ENCODE results near the gene STK32A. TPM values are rescaled to one million over a fixed set of nuclear protein-coding genes. Genes with fewer than 3 reads are reported as not detected.

The STK32A gene
- total and polyA plus RNA-seq, 9 of the 15 experiments (the other 6 are each of a cell fraction or from before 2014, with no cell fraction given): not detected

- WGBS (ENCODE audit: insufficient coverage, low coverage, missing lambda C conversion rate): 6% methylated on average over 20 of the region's 20 CpGs
- POLR2A ChIA-PET: interaction anchor here (0.6 kb wide), 1 partner anchor 657 kb away, joined by 3 read pairs; no protein-coding TSS in a partner anchor
- Histone ChIP-seq H3K4me1 (replicated peaks in 1 of 2; ENCODE audit: control insufficient read depth in 2 of 2, insufficient read depth in 2 of 2, low read length in 2 of 2) (no peaks in the 10 kb centered on the region), H3K9me3 (replicated peaks; ENCODE audit: control insufficient read depth, insufficient read depth, low read depth, low read length) (no peaks in the 10 kb centered on the region), H2AFZ (ENCODE audit: low read depth, low read length) (no peak overlapping the region), H3K9ac (ENCODE audit: insufficient read depth in 1 of 2, low read depth in 2 of 2, low read length in 2 of 2) (no peak overlapping the region), H3K4me3 (no peak overlapping the region), H3K27ac (ENCODE audit: extremely low read depth, low read depth, low read length) (no peak overlapping the region), H3K4me2 (ENCODE audit: insufficient read depth, low read length) (no peak overlapping the region), H3K36me3 (ENCODE audit: control insufficient read depth, insufficient read depth, low read length) (no peaks in the 10 kb centered on the region), H4K20me1 (replicated peaks; ENCODE audit: control insufficient read depth, insufficient read depth, low read length) (no peaks in the 10 kb centered on the region), H3K27me3 (ENCODE audit: control insufficient read depth in 2 of 2, insufficient read depth in 2 of 2, low read length in 2 of 2) (no peaks in the 10 kb centered on the region), H3K79me2 (ENCODE audit: control insufficient read depth, insufficient read depth, low read length) (no peaks in the 10 kb centered on the region), H3K9me1 (ENCODE audit: control insufficient read depth, insufficient read depth, low read length) (no peaks in the 10 kb centered on the region)
- CTCF ChIA-PET (ENCODE audit: low intra/inter-chr PET ratio): interaction anchor here (0.7 to 1.4 kb wide), 4 partner anchors 223 to 651 kb away, joined by 3 to 7 read pairs (median 3); no protein-coding TSS in a partner anchor
- ATAC-seq (peak; percentile 86), FAIRE-seq (peak; percentile 84), DNase-seq (ENCODE audit: extremely low read depth in 1 of 4, low spot score in 3 of 4) (peak; percentile 53 to 75 (median 63))
- intact Hi-C loops (cut with micrococcal nuclease) (loop anchor here (1.0 to 5.0 kb wide), 3 partner anchors 221 to 655 kb away; no protein-coding TSS in a partner anchor), in situ Hi-C loops (cut with MboI) (loop anchor here (5.0 kb wide), 1 partner anchor 651 kb away; no protein-coding TSS in a partner anchor)
- TF ChIP-seq, protein P1, sequence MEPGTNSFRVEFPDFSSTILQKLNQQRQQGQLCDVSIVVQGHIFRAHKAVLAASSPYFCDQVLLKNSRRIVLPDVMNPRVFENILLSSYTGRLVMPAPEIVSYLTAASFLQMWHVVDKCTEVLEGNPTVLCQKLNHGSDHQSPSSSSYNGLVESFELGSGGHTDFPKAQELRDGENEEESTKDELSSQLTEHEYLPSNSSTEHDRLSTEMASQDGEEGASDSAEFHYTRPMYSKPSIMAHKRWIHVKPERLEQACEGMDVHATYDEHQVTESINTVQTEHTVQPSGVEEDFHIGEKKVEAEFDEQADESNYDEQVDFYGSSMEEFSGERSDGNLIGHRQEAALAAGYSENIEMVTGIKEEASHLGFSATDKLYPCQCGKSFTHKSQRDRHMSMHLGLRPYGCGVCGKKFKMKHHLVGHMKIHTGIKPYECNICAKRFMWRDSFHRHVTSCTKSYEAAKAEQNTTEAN (CRISPR knock-in tag; IDR thresholded peaks at IDR 0.05): no peak
- TF ChIP-seq FOXK1 (CRISPR knock-in tag; IDR thresholded peaks at IDR 0.05; ENCODE audit: borderline replicate concordance) (no peak), LEF1 (IDR thresholded peaks at IDR 0.05) (no peak), CTCF (IDR thresholded peaks at IDR 0.05 in 2 of 3, conservative IDR thresholded peaks at IDR 0.05 in 1 of 3; ENCODE audit: insufficient read depth in 2 of 3, low read depth in 1 of 3, low read length in 3 of 3) (peak; percentile 47 to 70 (median 69)), SMC3 (conservative IDR thresholded peaks at IDR 0.05; ENCODE audit: insufficient read depth, low read depth, low read length) (peak; percentile 40), RAD21 (CRISPR knock-in tag; conservative IDR thresholded peaks at IDR 0.05 in 1 of 2, IDR thresholded peaks at IDR 0.05 in 1 of 2) (peak; percentile 55 to 76)
- TF ChIP-seq, protein P2, sequence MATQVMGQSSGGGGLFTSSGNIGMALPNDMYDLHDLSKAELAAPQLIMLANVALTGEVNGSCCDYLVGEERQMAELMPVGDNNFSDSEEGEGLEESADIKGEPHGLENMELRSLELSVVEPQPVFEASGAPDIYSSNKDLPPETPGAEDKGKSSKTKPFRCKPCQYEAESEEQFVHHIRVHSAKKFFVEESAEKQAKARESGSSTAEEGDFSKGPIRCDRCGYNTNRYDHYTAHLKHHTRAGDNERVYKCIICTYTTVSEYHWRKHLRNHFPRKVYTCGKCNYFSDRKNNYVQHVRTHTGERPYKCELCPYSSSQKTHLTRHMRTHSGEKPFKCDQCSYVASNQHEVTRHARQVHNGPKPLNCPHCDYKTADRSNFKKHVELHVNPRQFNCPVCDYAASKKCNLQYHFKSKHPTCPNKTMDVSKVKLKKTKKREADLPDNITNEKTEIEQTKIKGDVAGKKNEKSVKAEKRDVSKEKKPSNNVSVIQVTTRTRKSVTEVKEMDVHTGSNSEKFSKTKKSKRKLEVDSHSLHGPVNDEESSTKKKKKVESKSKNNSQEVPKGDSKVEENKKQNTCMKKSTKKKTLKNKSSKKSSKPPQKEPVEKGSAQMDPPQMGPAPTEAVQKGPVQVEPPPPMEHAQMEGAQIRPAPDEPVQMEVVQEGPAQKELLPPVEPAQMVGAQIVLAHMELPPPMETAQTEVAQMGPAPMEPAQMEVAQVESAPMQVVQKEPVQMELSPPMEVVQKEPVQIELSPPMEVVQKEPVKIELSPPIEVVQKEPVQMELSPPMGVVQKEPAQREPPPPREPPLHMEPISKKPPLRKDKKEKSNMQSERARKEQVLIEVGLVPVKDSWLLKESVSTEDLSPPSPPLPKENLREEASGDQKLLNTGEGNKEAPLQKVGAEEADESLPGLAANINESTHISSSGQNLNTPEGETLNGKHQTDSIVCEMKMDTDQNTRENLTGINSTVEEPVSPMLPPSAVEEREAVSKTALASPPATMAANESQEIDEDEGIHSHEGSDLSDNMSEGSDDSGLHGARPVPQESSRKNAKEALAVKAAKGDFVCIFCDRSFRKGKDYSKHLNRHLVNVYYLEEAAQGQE (IDR thresholded peaks at IDR 0.05; ENCODE audit: borderline replicate concordance): peak; percentile 55; the same call in 1 of the 2 replicates
- TF ChIP-seq, protein P2 (CRISPR knock-in tag; IDR thresholded peaks at IDR 0.05; ENCODE audit: low read depth): no peak
- no TSS peak for BruUV-seq (replicated peaks)
Measured at GRCh38 chr5:147188200-147189108, 46.4 kb upstream of the STK32A start.
